Mesenteric fat pad (tissue), 1 donor: ENCODE results near the gene TOMM22. TPM values are rescaled to one million over a fixed set of nuclear protein-coding genes. Genes with fewer than 3 reads are reported as not detected.

ENCODE experiments used
- DNase-seq: peaks from one replicate; pipeline ENCODE4 v3.0.0-alpha.2; 2020; ENCODE audit warnings: low spot score
- total RNA-seq: library from RNA; stranded (reverse); fragmentation: NEBNext Ultra II Directional; extraction: Animal tissue kit (Norgen Biotek cat#: 25700); gene quantifications from one replicate; pipeline ENCODE4 v1.2.1, GENCODE V29; 2021
- donor health status: DM: yes; HTN: yes; CAD: no.

Gene TOMM22
- total RNA-seq, 1 donor from 2014 or later = 71.1 TPM

GRCh38 chr22:38696606-38697424 lies 15.1 kb downstream of the TOMM22 start:
- DNase-seq = no peak

GRCh38 chr22:38697425-38698089 lies 15.8 kb downstream of the TOMM22 start:
- no peak for DNase-seq

GRCh38 chr22:38698407-38699094 lies 16.8 kb downstream of the TOMM22 start:
- peak; percentile 49 for DNase-seq

- no peak for DNase-seq
These were observed 17.4 kb downstream of the TOMM22 start for GRCh38 chr22:38699143-38699542.

GRCh38 chr22:38699784-38700183 lies 18.0 kb downstream of the TOMM22 start:
- peak; percentile 68 for DNase-seq

- peak; percentile 94 for DNase-seq
These were observed 18.6 kb downstream of the TOMM22 start for GRCh38 chr22:38700270-38700788.

- DNase-seq = peak; percentile 100
These were observed 19.3 kb downstream of the TOMM22 start, which contains the start of gene JOSD1 for GRCh38 chr22:38700789-38701628. Gene JOSD1 (minus strand): TSS chr22:38700943. CDS start chr22:38699987, 956 bp downstream.

GRCh38 chr22:38704654-38705234 lies 23.0 kb downstream of the TOMM22 start:
- no peak for DNase-seq

GRCh38 chr22:38705235-38706100 lies 23.7 kb downstream of the TOMM22 start, which contains the start of gene GTPBP1:
Gene GTPBP1 (plus strand): TSS chr22:38705944. CDS start chr22:38705956, 12 bp downstream.
- peak; percentile 97 for DNase-seq

GRCh38 chr22:38706101-38706900 lies 24.5 kb downstream of the TOMM22 start:
- DNase-seq = no peak

GRCh38 chr22:38706901-38707195 lies 25.1 kb downstream of the TOMM22 start:
- DNase-seq = no peak

GRCh38 chr22:38707346-38707745 lies 25.6 kb downstream of the TOMM22 start:
- DNase-seq = no peak

- DNase-seq = no peak
These were observed 26.2 kb downstream of the TOMM22 start for GRCh38 chr22:38707984-38708383.

- no peak for DNase-seq
These were observed 27.5 kb downstream of the TOMM22 start for GRCh38 chr22:38709306-38709705.

GRCh38 chr22:38710351-38710750 lies 28.6 kb downstream of the TOMM22 start:
- no peak for DNase-seq

GRCh38 chr22:38710866-38711265 lies 29.1 kb downstream of the TOMM22 start:
- no peak for DNase-seq

GRCh38 chr22:38712486-38713207 lies 30.9 kb downstream of the TOMM22 start:
- DNase-seq = no peak

- DNase-seq = no peak
These were observed 32.2 kb downstream of the TOMM22 start for GRCh38 chr22:38713921-38714320.
